Keratinocyte (primary cell): Measurements from ENCODE around the gene CTNNA3. TPM values are rescaled to one million over a fixed set of nuclear protein-coding genes. Genes with fewer than 3 reads are reported as not detected.

Experiments used
- DNase-seq: peaks from one replicate; pipeline ENCODE4 v3.0.0-alpha.2; 2011; ENCODE audit warnings: low read depth, missing footprints, low spot score
- FAIRE-seq: peaks from 2 replicates; lab custom pipeline; 2011; peaks lifted over from hg19 to GRCh38; lab: Jason Lieb, UNC
- H2AFZ ChIP-seq: 2 replicates; pipeline ENCODE4 v1.6.0; 2012; ENCODE audit warnings: low read length, control low read depth, inconsistent platforms; ENCODE audit not compliant: control insufficient read depth
- H3K27ac ChIP-seq: 2 replicates; pipeline ENCODE4 v1.5.1; 2011; ENCODE audit warnings: low read length; ENCODE audit not compliant: control insufficient read depth, insufficient read depth
- H3K27me3 ChIP-seq: 3 replicates; pipeline ENCODE4 v1.6.0; 2011; ENCODE audit warnings: low read length; ENCODE audit not compliant: control insufficient read depth, insufficient read depth; ENCODE audit errors: extremely low read depth
- H3K36me3 ChIP-seq, 2 experiments: 2 replicates in 1 of 2; 3 replicates in 1 of 2; pipeline ENCODE4 v1.5.1; 2011; ENCODE audit warnings: low read length in 2 of 2, mild to moderate bottlenecking in 1 of 2; ENCODE audit not compliant: control insufficient read depth in 2 of 2, insufficient read depth in 2 of 2; ENCODE audit errors: extremely low read depth in 1 of 2
- H3K4me1 ChIP-seq: 3 replicates; pipeline ENCODE4 v1.5.1; 2011; ENCODE audit warnings: low read length; ENCODE audit not compliant: control insufficient read depth, insufficient read depth; ENCODE audit errors: extremely low read depth
- H3K4me2 ChIP-seq: 3 replicates; pipeline ENCODE4 v1.6.0; 2011; ENCODE audit warnings: low read depth, low read length; ENCODE audit not compliant: control insufficient read depth, insufficient read depth; ENCODE audit errors: extremely low read depth
- H3K4me3 ChIP-seq, 3 experiments: fragments of 200-600 bp in 1 of 3; sonication (generic) in 1 of 3; 2 replicates in 2 of 3; 3 replicates in 1 of 3; pipeline ENCODE4 v1.5.1; 2011 to 2016; ENCODE audit warnings: low read length in 3 of 3, mild to moderate bottlenecking in 3 of 3, control low read depth in 2 of 3, inconsistent platforms in 1 of 3, low read depth in 1 of 3, mixed read lengths in 1 of 3, mixed run types in 1 of 3, moderate library complexity in 1 of 3; ENCODE audit not compliant: control insufficient read depth in 2 of 3, insufficient read depth in 2 of 3; ENCODE audit errors: extremely low read depth in 1 of 3
- H3K79me2 ChIP-seq: 2 replicates; pipeline ENCODE4 v1.6.0; 2012; ENCODE audit warnings: low read length; ENCODE audit not compliant: control insufficient read depth, insufficient read depth
- H3K9ac ChIP-seq: 3 replicates; pipeline ENCODE4 v1.6.0; 2011; ENCODE audit warnings: low read length; ENCODE audit not compliant: control insufficient read depth, insufficient read depth; ENCODE audit errors: extremely low read depth
- H3K9me1 ChIP-seq: 3 replicates; pipeline ENCODE4 v1.6.0; 2011; ENCODE audit warnings: low read length; ENCODE audit not compliant: control insufficient read depth, insufficient read depth; ENCODE audit errors: extremely low read depth
- H3K9me3 ChIP-seq: 2 replicates; pipeline ENCODE4 v1.5.1; 2012; ENCODE audit warnings: low read depth, low read length; ENCODE audit not compliant: control insufficient read depth
- H4K20me1 ChIP-seq: 3 replicates; pipeline ENCODE4 v1.6.0; 2011; ENCODE audit warnings: low read length; ENCODE audit not compliant: control insufficient read depth, insufficient read depth; ENCODE audit errors: extremely low read depth
- EZH2 ChIP-seq: IDR thresholded peaks from one replicate; pipeline ENCODE4 v1.6.1; 2012; ENCODE audit warnings: inconsistent platforms, mild to moderate bottlenecking, low read length, moderate library complexity
- dilution Hi-C: fragments of 300-500 bp; cut with MboI; formaldehyde crosslinking; loops from one replicate; pipeline ENCODE4 v1.7.0; 2020; ENCODE audit warnings: low sequenced_read_pairs; ENCODE audit not compliant: extremely low pct_ligation_motif_present
- polyA plus RNA-seq, 5 experiments: library from polyadenylated mRNA; depleted of rRNA in 3 of 5; stranded (reverse) in 3 of 5; stranded (forward) in 1 of 5; unstranded in 1 of 5; fragments of >200 nt; gene quantifications; 1 replicate in 1 of 5; 2 replicates in 3 of 5; 3 replicates in 1 of 5; pipeline versions ENCODE4 v1.2.1 to v1.2.3, GENCODE V29; 2011 to 2012; ENCODE audit warnings: missing spikeins in 2 of 5, low read depth in 1 of 5, low replicate concordance in 1 of 5
- TF ChIP-seq, protein P1 (sequence below), 3 experiments: IDR thresholded peaks in 1 of 3; conservative IDR thresholded peaks in 1 of 3; optimal IDR thresholded peaks in 1 of 3; 2 replicates in 2 of 3; 3 replicates in 1 of 3; pipeline versions ENCODE3 to v1.5.1; 2011; ENCODE audit warnings: low read length in 3 of 3, mild to moderate bottlenecking in 3 of 3, moderate library complexity in 2 of 3, control low read depth in 1 of 3, inconsistent platforms in 1 of 3; ENCODE audit not compliant: insufficient read depth in 2 of 3; ENCODE audit errors: extremely low read depth in 1 of 3

CTNNA3 gene
- polyA plus RNA-seq, 1 donor (not counting 4 experiments of a cell fraction or from before 2014, with no cell fraction given): 0.01 TPM

DNA sequence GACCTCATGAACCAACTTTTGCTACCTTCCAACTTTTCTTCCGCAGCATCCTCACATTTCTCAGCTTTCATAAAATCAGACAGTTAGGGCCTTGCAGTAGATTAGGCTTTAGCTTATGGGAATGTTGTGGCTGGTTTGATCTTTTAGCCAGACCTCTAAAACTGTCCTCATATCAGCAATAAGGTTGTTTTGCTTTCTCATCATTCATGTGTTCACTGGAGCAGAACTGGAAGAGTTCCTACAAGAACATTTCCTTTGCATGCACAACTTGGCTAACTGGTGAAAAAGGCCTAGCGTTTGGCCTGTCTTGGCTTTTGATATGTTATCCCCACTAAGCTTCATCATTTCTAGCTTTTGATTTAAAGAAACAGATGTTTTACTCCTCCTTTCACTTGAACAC lies 900.1 kb downstream of the CTNNA3 start:
- dilution Hi-C loops: no loop called here

DNA sequence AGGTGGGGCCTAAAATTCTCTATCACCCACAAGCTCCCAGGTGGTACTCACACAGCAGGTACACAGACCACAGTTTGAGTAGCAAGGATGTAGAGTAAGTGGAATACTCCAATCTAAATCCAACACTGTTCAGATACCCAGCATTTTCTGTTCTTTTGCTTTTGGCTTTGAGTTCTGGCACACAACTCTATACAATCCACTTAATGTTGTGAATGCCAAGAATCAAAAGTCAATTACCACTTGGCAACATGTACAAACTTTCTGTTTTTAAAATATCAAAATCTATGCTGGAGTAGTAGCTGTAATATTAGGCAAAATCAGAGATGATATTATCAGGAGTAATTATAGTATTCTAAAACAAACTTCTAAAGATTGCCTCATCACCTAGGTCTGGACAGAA lies 903.6 kb downstream of the CTNNA3 start:
- dilution Hi-C loops: no loop called here
- Histone ChIP-seq H3K4me3 (no peak overlapping the region), H3K4me1 (no peaks in the 10 kb centered on the region), H3K27me3 (no peaks in the 10 kb centered on the region), H3K9me1 (no peaks in the 10 kb centered on the region), H3K27ac (no peak overlapping the region), H3K9me3 (no peaks in the 10 kb centered on the region), H4K20me1 (no peaks in the 10 kb centered on the region), H3K4me2 (no peak overlapping the region), H3K9ac (no peak overlapping the region), H3K79me2 (no peaks in the 10 kb centered on the region), H3K36me3 (no peaks in the 10 kb centered on the region), H2AFZ (no peak overlapping the region)
- TF ChIP-seq EZH2: no peak
- TF ChIP-seq, protein P1, sequence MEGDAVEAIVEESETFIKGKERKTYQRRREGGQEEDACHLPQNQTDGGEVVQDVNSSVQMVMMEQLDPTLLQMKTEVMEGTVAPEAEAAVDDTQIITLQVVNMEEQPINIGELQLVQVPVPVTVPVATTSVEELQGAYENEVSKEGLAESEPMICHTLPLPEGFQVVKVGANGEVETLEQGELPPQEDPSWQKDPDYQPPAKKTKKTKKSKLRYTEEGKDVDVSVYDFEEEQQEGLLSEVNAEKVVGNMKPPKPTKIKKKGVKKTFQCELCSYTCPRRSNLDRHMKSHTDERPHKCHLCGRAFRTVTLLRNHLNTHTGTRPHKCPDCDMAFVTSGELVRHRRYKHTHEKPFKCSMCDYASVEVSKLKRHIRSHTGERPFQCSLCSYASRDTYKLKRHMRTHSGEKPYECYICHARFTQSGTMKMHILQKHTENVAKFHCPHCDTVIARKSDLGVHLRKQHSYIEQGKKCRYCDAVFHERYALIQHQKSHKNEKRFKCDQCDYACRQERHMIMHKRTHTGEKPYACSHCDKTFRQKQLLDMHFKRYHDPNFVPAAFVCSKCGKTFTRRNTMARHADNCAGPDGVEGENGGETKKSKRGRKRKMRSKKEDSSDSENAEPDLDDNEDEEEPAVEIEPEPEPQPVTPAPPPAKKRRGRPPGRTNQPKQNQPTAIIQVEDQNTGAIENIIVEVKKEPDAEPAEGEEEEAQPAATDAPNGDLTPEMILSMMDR (optimal IDR thresholded peaks at IDR 0.05 in 1 of 3, IDR thresholded peaks at IDR 0.05 in 1 of 3, conservative IDR thresholded peaks at IDR 0.05 in 1 of 3; ENCODE audit: extremely low read depth in 1 of 3, insufficient read depth in 2 of 3, low read length in 3 of 3): no peak
- FAIRE-seq (no peak), DNase-seq (no peak)

More for the DNA sequence above, 900.1 kb downstream of the CTNNA3 start:
- Histone ChIP-seq H3K36me3 (no peaks in the 10 kb centered on the region), H3K27me3 (no peaks in the 10 kb centered on the region), H3K27ac (no peak overlapping the region), H3K9ac (no peak overlapping the region), H3K79me2 (no peaks in the 10 kb centered on the region), H3K9me1 (no peaks in the 10 kb centered on the region), H3K4me3 (no peak overlapping the region), H4K20me1 (no peaks in the 10 kb centered on the region), H3K4me2 (no peak overlapping the region), H3K9me3 (no peaks in the 10 kb centered on the region), H2AFZ (no peak overlapping the region), H3K4me1 (no peaks in the 10 kb centered on the region)
- no peak for FAIRE-seq
- no peak for DNase-seq
- no peak for TF ChIP-seq EZH2
- TF ChIP-seq, protein P1 (optimal IDR thresholded peaks at IDR 0.05 in 1 of 3, IDR thresholded peaks at IDR 0.05 in 1 of 3, conservative IDR thresholded peaks at IDR 0.05 in 1 of 3; ENCODE audit: extremely low read depth in 1 of 3, insufficient read depth in 2 of 3, low read length in 3 of 3): no peak
